Activated effector memory CD4-positive, alpha-beta T cell treated with Interleukin-2 at 50 U/mL for 16 hours (primary cell): Measurements from ENCODE around the gene DPH3.
"Not testable (repeated sequence)": the region's sequence is repeated elsewhere in the genome, so short reads cannot be mapped to it uniquely, and the experiment has no call there.

Experiments used
- DNase-seq: peaks from one replicate; pipeline ENCODE4 v3.0.0-alpha.2; 2020

The DPH3 gene

DNA sequence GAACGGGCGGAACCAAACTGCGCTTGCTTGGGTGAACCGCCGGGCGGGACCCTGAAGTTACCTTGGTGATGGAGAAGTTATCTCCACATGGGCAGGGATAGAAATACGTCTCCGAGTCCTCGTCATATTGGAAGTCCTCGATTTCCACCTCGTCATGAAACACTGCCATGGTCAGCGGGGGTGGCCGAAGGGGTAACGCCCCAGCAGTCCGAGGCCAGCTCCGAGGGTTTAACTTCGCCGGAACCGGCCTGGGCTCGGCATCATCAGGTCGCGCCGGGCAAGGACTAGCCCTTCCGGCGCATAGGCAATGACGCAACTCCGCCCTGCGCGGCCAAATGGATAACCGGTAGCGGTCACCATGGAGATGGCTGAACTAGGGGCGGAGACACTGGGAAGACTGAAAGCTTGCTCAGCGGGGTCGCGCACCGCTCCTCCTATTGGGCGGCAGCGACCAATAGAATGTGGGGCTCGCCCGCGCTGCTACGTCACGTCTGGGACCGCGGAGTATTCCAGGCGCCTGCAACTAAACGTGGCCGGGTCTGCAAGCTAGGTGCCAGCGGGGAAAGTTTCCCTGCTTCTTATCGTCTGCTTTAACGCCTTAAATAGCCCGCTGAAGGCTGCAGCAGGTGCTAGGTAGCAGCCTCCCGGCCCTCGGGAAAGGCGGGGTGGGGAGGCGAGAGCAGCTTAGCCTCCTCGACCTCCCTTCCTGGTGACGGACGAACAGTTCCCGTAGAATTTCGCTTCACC, at the start of gene DPH3, which contains the start of gene OXNAD1:
DPH3 (minus strand) TSS at position 236 of the 747 bp plus-strand sequence; CDS start at position 169, 67 bp downstream.
OXNAD1 (plus strand) TSS at position 505 of the 747 bp plus-strand sequence. CDS start 5,741 bp downstream, outside the sequence.
- DNase-seq: peak; percentile 97

DNA sequence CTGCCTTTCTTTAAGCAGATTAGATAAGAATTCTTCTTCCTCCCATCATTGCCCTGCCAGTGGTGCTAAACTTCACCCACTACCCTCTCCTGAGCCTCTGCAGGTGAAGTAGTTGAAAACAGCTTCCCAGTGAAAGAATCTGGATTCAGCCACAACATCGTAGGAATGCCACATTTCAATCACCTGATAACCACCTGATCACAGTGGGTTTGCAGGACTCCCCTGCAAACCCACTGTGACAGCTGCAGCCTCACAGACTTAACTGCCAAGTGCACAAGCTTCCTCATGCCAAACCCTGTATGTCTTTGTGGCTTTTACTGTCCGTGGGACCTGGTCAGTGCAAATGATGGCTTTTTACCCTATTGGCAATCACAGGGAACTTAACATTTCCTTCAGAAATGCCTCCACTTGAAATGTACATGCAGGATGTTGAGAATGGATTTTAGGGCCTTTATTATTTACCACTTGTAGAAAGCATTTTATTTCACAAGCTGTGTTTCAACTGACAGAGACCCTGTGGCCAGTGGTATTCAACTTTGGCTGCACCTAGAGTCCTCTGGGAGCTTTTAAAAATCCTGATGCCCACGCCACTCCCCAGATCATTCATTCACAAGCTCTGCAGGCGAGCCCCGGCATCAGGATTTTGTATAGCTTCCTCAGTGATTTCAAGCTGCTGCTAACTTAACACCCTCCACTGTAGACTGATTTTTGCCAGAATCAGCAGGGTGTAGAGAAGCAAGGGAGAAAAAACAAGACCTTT, 49.3 kb upstream of the DPH3 start:
- no peak for DNase-seq

DNA sequence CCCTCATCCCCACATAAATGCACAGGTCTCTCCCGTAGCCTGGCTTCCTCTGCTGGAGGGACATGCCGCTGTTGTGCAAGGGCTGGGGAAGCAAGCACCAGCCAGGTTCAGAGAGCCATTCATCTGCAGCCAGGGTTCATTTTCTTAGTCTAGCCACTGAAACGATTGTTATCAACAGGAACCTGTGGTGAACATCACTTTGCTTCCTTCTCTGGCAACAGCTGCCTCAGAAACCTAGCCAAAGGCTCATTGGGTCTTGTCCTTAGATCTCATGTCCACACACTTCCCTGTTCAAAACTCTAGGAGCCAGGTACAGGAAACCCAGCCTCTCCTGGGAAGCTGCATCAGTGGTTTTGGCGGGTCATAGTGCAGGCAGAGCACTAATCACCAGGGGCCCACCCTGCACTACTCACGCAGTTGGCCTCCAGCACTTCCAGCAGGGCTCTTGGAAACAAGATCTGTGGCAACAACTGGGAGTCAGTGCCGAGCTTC, 47.3 kb upstream of the DPH3 start:
- DNase-seq: peak; percentile 52

DNA sequence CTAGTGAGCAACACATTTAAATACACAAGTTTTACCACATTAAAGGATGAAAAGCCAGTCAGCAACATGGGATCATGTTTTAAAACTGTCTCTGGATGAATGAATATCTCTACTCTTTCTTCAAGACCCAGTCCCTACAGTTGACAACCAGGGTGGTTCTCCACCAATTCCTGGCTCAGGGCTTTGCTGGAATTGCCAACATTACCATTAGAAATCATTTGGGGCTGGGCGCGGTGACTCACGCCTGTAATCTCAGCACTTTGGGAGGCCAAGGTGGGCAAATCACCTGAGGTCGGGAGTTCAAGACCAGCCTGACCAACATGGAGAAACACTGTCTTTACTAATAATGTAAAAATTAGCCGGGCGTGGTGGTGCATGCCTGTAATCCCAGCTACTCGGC, 45.7 kb upstream of the DPH3 start:
- DNase-seq: not testable (repeated sequence)

DNA sequence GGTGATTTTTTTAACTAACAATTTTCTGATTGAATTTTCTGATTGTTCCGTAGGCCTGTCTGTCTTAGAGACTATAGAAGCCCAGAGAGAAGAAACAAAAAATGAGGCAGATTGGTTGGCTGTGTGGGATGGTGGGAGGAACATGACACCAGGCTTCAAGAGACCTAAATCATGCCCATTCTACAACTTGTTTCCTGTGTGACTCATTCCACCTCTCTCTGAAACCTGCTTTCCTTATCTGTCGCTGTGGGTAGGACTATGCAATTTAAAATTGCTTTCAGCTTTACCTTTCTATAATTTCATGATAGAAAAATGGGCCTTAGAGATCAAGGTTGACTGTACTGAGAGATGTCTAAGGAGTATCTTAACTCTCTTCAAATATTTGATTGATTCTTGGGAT, 44.8 kb upstream of the DPH3 start:
- DNase-seq: no peak

DNA sequence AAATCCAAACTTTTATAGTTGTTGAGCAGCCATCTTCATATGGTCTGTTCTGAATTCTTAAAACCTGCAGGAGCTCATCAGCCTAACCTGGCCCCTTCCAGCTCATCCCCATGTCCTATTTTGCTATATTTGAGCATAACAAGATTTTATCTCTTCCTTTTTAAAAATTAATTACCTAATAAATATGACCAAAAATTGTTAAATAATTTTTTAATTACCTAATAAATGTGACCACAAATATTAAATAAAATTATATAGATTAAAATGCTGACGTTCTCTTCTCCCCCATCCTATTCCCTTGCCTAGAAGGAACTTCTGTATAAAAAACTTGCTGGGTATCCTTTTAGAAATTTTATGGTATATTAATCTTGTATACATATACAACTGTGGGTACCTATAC, 44.0 kb upstream of the DPH3 start:
- DNase-seq: no peak

DNA sequence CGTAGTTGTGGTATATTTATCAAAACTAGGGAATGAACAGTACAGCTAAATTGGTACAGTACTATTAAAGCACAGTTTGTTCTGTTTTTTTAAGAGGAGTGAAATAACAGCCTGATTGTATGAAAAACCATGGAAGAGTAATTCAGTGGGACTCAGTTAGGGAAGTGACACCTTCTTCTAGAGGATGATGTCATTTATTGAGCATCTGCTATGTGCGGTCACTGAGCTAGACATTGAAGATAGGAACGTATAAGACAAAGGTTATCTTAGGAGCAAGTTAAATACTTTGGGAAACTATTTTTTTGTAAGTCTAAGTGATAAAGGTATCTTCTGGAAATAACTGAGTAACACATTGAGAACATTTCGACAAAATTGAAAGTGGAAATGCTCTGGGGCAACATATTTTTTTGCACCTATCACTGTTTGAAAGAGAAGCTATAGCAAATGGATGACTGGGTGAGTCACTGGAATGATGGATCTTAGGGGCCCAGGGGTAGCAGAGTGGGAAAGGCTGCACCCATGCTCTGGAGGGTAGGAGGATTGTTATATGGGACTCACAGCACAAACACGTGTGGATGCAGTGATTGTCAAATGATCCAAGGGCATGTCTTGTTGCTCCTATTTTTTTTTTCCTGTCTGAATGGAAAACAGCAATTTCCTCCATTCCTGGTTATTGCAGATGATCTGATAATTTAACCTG, 43.2 kb upstream of the DPH3 start:
- no peak for DNase-seq

DNA sequence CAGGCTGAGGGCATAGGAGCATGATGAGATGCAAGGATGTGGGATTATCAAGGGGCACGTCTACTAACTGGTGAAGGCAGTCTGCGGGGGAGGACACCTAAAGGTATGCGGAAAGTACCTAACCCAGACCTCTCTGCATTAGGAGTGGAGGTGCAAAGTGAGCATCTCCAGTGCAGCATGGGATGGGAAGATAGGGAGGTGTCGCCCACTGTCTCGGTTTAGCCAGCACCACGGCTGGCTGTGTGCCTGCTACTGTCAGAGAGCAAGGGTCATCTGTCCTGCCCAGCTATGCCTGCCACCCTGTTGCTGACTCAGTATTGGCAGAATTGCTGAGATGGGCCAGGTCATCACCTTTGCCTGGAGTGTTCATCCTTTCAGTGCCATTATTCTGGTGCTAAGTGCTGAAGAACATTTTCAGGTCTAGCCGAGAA, 40.4 kb upstream of the DPH3 start:
- DNase-seq: no peak

DNA sequence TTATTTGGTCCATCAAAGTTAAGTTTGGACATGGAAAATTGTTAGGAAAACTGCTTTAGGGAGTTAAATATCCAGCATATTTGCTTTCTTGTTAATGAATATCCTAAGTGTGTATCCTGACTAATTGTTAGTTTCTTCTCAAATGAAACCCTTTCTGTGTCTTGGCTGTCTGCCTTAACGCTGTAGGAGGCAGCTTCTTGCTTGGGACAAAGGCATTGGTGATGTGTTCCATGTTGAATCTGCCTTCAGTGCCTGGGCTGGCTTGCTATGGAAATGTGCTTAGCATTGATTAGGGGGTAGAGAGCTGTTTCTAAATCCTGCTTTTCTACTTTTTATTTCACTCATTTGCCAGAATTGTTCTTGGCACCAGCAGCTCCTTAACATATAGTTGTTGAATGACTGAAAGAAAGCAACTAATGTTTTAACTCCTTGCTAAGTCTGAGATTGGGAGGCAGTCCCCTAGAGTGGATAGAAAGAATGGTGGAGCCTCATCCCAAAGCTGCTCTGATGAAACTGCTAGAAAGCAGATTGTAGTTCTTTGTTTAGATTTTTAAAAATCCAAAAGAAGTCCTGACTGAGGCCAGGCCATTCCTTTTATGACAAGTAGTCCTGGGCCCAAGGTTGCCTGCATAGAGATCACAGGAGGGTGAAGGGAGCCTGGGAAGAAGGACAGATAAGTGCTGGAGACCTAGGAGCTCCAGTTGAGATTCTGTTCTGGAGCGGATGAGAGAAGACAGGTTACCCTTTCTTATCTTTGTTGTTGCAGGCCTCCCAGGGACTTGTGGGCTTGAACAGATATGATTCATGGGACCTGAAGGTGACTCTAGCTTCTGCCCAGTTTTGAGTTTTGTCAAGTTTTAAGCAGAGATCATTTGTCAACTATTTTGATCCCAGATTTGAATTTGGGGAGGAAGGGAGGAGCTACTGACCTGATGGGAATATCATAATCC, 39.6 kb upstream of the DPH3 start:
- no peak for DNase-seq

DNA sequence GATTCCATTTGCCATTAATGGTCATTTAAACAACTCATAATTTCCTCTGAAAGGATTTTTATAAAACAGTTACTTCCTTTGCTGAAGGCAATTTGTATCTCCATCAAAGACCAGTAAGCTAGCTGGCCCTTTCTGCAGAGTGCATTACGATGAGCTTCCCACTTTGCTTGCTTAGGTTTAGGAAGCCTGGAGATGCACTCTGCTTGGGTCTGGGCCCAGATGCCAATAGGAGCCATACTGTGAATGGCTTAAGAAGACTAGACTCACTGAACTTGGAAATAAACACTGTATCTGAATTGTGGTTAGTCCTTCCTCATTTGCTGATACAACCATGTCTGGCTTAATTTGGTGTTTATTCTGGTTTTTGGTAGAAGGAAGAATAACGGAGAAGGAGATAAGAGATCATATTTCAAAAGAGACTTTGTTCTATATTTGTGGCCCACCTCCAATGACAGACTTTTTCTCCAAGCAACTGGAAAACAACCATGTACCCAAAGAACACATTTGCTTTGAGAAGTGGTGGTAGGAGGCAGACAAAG, 38.4 kb upstream of the DPH3 start:
- no peak for DNase-seq

DNA sequence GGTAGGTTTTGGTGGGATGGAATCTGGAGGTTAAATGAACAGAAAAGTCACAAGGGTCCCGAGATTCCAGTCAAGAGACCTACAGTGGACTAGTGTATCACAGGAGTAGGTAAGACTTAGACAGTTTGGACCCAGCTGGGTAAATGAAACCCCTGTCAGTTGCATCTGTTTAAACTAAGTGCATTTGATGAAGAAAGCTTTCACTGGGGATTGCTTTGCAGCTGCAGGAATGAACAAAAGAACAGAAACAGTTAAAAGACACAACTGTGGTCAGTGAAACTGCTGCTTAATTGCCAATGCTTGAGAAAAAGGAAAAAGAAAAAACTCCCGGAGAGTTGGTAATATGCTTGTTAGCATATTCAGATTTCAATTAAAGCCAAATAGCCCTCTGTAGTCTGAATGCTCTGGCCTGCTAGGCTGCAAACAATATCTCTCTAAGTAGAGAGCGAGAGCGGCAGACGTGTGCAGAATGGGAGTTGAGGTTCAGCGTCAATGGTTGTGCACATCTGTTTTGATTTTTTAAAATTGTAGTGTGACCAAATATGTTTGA, 37.4 kb upstream of the DPH3 start:
- no peak for DNase-seq

DNA sequence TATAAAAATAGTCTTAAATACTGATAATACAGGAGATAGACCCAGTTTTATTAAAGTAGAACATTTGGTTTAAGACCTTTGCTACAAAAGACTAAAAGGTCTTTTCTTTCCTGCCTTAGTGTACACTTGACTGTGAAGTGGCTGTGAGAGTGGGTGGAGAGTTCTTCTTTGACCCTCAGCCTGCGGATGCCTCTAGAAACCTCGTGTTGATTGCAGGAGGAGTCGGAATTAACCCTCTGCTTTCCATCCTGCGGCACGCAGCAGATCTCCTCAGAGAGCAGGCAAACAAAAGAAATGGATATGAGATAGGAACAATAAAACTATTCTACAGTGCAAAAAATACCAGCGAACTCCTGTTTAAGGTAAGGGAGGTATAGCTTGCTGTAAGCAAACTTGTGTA, 36.8 kb upstream of the DPH3 start:
- no peak for DNase-seq

DNA sequence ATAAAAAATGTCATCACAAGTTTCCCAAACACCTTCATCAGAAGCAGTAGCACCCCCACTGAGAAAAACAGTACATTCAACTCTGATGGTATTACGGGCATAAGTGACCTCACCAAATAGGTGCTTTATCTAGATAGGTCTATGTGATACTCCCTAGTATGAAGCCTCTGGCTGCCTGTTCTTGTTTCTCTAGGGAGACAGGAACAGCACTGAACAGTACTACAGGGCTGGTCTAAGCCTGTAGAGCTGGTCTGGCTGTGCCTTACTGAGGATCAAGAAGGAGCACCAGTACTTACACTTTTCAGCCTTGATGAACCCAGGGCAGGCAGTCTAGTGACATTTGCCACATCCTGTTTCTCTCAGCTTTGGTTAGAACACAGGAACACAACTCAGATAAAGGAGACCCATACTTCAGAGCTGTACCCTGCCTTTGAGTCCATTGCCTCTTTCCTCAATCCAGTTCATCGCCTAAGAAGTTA, 36.2 kb upstream of the DPH3 start:
- peak; percentile 53 for DNase-seq

DNA sequence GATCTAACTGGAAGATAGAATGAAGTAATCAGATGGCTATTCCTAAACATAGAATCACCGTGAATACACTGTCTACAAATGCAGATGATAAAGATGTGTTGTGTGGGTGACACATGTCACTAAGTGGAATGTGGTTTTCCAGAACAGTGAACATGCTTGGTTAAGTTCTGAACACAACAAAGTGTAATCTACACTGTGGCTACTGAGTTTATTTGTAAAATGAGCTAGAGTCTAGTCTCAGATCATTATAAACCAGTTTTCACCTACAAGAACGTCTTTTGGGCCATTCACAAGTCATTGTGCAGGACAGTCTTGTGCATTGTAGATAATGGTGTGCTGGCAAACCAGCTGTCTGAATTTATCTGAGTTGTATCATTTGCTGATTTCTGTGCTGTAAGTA, 35.6 kb upstream of the DPH3 start:
- DNase-seq: no peak

DNA sequence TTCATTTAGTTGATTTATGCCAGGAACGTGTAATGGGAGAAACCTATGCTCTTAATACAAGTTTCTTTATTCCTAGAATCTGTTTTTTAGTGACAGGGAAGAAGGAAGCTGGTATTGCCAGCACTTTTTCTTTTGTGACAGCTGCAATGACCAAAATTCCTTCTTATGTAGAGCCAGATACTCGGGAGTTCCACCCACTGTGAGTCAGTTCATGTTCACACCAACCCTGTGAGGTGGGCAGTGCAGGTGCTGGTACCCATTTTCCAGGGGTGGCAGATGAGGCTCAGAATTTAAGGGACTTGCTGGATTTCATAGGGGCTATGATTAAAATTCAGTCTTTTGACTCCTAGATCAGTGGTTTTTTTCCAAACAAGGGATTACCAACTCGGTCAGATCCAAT, 35.0 kb upstream of the DPH3 start:
- DNase-seq: no peak

DNA sequence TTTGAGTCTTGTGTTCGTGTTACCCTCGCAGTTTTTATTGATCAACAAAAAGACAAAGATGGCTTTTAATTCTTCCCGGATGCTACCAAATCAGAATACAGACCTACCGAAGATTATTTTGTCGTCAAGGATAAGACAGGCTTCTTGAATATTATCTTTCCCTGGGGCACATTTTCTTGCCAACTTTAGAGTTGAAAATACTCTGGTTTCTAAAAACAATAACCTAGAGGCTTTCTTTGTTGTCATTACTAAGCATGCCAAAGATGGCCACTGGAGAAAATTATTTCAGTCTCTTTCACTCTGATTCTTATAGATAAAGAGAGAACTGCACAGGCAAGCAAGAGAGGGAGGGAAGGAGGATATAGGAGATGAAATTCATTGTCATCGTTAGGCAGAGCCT, 34.1 kb upstream of the DPH3 start:
- DNase-seq: no peak

DNA sequence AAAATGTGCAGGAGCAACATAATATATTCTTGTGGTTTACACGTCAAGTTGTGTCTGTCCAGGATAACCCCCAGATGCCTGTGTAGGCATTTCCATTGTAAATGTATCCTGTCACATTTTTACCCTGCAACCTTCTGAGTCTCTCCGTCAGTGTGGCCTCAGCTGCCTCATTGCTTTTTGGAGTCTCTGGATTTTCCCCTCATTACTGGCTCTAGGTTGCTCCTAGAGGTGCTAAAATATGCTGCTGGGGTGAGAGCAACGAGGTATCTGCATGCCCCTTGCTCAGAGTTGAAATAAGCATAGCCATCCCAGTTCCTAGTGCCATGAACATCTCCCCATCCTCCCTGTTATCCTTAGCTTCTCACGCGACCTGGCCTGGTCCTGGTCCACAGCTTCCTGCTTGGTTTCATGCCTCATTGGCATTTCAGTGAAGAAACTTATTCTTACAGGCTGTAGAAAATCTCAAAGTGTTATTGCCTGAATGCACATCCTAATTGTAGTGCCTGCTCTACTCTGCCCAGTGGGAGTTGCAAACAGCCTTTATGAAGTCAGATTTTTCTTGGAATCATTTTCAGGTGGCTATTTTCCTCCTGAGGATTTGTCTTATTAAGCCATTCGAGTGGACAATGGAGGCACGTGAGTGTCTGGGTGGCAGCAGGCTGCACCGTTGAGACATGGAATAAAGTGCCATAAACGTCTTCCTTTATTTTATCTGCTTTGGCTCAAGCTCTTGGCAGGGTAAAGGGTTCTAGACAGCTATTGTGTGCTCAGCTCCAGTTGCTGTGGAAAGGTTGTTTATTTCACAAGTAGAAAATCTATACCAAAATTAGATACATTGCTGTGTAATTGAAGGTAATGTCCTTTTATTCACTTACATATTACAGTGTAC, 33.5 kb upstream of the DPH3 start:
- DNase-seq: no peak

DNA sequence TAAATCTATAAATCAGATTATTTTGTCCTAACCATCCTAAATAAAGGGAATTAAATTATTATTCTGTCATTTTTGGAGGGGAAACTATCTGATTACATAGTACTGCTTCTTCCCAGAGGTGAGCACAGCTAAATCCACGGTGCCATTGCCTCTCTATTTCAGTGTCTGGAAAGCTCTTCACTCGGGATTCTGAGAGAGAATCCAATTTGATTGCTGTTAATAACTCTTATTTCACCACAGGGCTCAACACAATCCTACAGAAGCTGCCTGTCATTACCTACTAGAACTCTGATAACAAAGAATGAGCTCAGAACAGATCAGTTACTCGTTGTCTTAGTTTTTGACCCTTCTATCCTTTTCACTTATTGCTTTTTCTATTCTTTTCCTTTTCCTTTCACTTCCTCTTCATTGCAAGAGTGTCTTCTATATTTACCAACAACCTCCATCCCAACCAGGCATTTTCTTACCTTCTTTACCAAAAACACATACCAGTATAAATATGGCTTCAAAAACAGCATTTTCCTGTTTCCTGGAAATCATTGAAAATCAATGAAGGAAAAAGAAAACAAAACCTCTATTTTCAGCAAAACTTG, 30.7 kb upstream of the DPH3 start:
- DNase-seq: no peak

DNA sequence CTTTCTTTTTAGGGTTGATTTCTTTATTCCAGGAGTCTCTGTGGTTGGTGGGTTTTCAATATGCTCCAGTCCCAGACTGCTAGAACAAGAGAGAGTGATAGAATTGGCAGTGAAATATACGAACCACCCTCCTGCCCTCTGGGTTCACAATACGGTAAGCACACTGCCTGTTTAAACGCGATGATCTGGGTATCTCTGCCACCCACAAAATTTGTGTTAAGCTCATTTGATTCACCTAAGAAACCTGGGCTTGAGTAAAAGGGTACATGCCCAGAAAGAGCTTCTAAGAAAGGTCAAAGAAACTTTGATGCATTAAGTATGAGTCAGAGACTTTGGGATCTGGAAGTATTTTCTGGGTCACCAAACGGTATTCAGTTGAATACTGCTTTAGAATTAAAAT, 30.1 kb upstream of the DPH3 start:
- DNase-seq: no peak

DNA sequence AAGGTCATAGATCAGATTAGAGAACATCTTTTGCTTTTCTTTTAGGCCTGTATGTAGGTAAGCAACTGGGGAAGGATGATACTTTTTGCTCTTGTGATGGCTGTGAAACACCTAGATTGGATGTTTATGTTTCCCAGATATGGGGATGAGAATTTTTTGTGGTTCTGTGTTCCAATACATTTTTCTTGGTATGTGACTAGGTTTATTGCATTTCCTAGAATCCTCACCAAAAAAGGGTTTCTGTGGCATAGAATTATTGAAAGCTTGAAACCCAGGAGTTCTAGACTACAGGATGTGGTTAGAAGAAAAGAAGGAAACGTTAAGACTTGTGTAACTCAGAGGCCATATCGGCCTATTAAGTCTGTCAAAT, 26.1 kb upstream of the DPH3 start:
- DNase-seq: no peak
